Ascending aorta (tissue), 2 donors: ENCODE measurements around the gene DNAJC4. TPM values are rescaled to one million over a fixed set of nuclear protein-coding genes. Genes with fewer than 3 reads are reported as not detected.

Source experiments
- DNase-seq, 2 donors: peaks; one replicate each; pipeline ENCODE4 v3.0.0-alpha.2; 2019; ENCODE audit warnings: low spot score in 2 of 2
- H3K27ac ChIP-seq, 2 donors: fragments of 200-600 bp; sonication (generic); one replicate each; pipeline ENCODE4 v1.5.1; 2016 to 2017; ENCODE audit warnings: mild to moderate bottlenecking in 1 of 2
- H3K27me3 ChIP-seq: fragments of 200-600 bp; sonication (generic); one replicate; pipeline ENCODE4 v1.5.1; 2017
- H3K36me3 ChIP-seq, 2 donors: fragments of 200-600 bp; sonication (generic); one replicate each; pipeline ENCODE4 v1.5.1; 2016
- H3K4me1 ChIP-seq, 2 donors: fragments of 200-600 bp; sonication (generic); one replicate each; pipeline ENCODE4 v1.5.1; 2016 to 2017; ENCODE audit warnings: mild to moderate bottlenecking in 1 of 2
- H3K4me3 ChIP-seq, 2 donors: fragments of 200-600 bp; sonication (generic); one replicate each; pipeline ENCODE4 v1.5.1; 2016 to 2017; ENCODE audit warnings: mild to moderate bottlenecking in 1 of 2
- H3K9me3 ChIP-seq, 2 donors: fragments of 200-600 bp; sonication (generic); one replicate each; pipeline ENCODE4 v1.5.1; 2016
- CTCF ChIP-seq, 3 experiments: fragments of 200-600 bp in 2 of 3; fragments of 450-650 bp in 1 of 3; sonication (generic) in 2 of 3; IDR thresholded peaks; one replicate each; pipeline ENCODE4 v1.5.1; 2016 to 2019; ENCODE audit warnings: antibody characterized with exemption in 3 of 3, mild to moderate bottlenecking in 1 of 3, moderate library complexity in 1 of 3
- intact Hi-C: fragments of 100-400 bp; cut with DNase I; formaldehyde crosslinking; loops from one replicate; pipeline ENCODE4 v1.15.1; 2023
- total RNA-seq: library from RNA; depleted of rRNA; stranded (reverse); fragments of >200 nt; gene quantifications from one replicate; pipeline ENCODE4 v1.1.0, GENCODE V29; 2016

DNAJC4 gene
- total RNA-seq, 1 donor from 2014 or later, result 43.1 TPM

- intact Hi-C loops, result no loop called here
- H3K9me3 ChIP-seq, result no peaks in the 10 kb centered on the region
- H3K4me1 ChIP-seq, result peaks cover 7 to 25% of the 10 kb centered on the region in 2 donors
- H3K4me3 ChIP-seq, result no peak overlapping the region
- peaks cover 7 to 13% of the 10 kb centered on the region in 2 donors for H3K36me3 ChIP-seq
- H3K27ac ChIP-seq, result peak overlapping the region in 1 of 2 donors; percentile 89
- H3K27me3 ChIP-seq, result no peaks in the 10 kb centered on the region
- DNase-seq, result no peak
- TF ChIP-seq CTCF (IDR thresholded peaks at IDR 0.05), result no peak
Observed at GRCh38 chr11:64224151-64224890, 6.0 kb upstream of the DNAJC4 start.

GRCh38 chr11:64224891-64225607, 5.3 kb upstream of the DNAJC4 start:
- peak overlapping the region; percentile 88 to 89 for H3K27ac ChIP-seq
- H3K4me3 ChIP-seq, result peak overlapping the region; percentile 61 to 77
- DNase-seq, result peak in 1 of 2 donors; percentile 63
- H3K27me3 ChIP-seq, result no peaks in the 10 kb centered on the region
- peaks cover 7 to 32% of the 10 kb centered on the region in 2 donors for H3K4me1 ChIP-seq
- TF ChIP-seq CTCF (IDR thresholded peaks at IDR 0.05), result no peak
- intact Hi-C loops, result loop anchor here (5.0 kb wide), 1 partner anchor 77 kb away; the partner anchor contains the start of gene CATSPERZ
- H3K36me3 ChIP-seq, result peaks cover 7 to 13% of the 10 kb centered on the region in 2 donors
- H3K9me3 ChIP-seq, result no peaks in the 10 kb centered on the region

- TF ChIP-seq CTCF (IDR thresholded peaks at IDR 0.05), result peak in 2 of 3 experiments; percentile 11 to 15
- Histone ChIP-seq H3K36me3 (peaks cover 4 to 7% of the 10 kb centered on the region in 2 donors), H3K27me3 (no peaks in the 10 kb centered on the region), H3K4me3 (peak within 1 kb of the TSS; percentile 61 to 77), H3K9me3 (no peaks in the 10 kb centered on the region), H3K4me1 (peaks cover 7 to 32% of the 10 kb centered on the region in 2 donors), H3K27ac (peak within 1 kb of the TSS; percentile 88 to 89)
- intact Hi-C loops, result loop anchor here (2.0 to 5.0 kb wide), 2 partner anchors 39 to 76 kb away; partner anchors contain the start of genes CATSPERZ and STIP1
- DNase-seq, result peak; percentile 61 to 96
Observed at GRCh38 chr11:64225608-64226506, 4.5 kb upstream of the DNAJC4 start, which contains the start of the genes NUDT22 and TRPT1. TSS of gene NUDT22 (plus strand) at chr11:64226274. CDS start at chr11:64226653, 379 bp downstream. TSS of gene TRPT1 (minus strand) at chr11:64226186. CDS start at chr11:64225860, 326 bp downstream.

GRCh38 chr11:64226507-64227051, 3.8 kb upstream of the DNAJC4 start:
- peak overlapping the region; percentile 88 to 89 for H3K27ac ChIP-seq
- TF ChIP-seq CTCF (IDR thresholded peaks at IDR 0.05), result no peak
- H3K27me3 ChIP-seq, result no peaks in the 10 kb centered on the region
- intact Hi-C loops, result loop anchor here (2.0 to 5.0 kb wide), 2 partner anchors 40 to 76 kb away; partner anchors contain the start of genes CATSPERZ and STIP1
- peaks cover 7 to 35% of the 10 kb centered on the region in 2 donors for H3K4me1 ChIP-seq
- peak; percentile 44 to 80 for DNase-seq
- H3K36me3 ChIP-seq, result no peaks in the 10 kb centered on the region
- H3K9me3 ChIP-seq, result no peaks in the 10 kb centered on the region
- peak overlapping the region; percentile 61 to 77 for H3K4me3 ChIP-seq
